HG03045 (cell line): Measurements from ENCODE around the gene IFI27L1.
A peak's percentile ranks its signal among the peaks of the same experiment; 100 is the strongest.

Experiments
- ATAC-seq: cut with Tn5 transposase; IDR thresholded peaks from one replicate; pipeline ENCODE4 v1.9.1; 2021; ENCODE audit warnings: mild to moderate bottlenecking, moderate library complexity; ENCODE audit not compliant: unreplicated experiment

IFI27L1 gene

GRCh38 chr14:94077823-94078222 lies 3.3 kb upstream of the IFI27L1 start:
- ATAC-seq, result no peak

DNA sequence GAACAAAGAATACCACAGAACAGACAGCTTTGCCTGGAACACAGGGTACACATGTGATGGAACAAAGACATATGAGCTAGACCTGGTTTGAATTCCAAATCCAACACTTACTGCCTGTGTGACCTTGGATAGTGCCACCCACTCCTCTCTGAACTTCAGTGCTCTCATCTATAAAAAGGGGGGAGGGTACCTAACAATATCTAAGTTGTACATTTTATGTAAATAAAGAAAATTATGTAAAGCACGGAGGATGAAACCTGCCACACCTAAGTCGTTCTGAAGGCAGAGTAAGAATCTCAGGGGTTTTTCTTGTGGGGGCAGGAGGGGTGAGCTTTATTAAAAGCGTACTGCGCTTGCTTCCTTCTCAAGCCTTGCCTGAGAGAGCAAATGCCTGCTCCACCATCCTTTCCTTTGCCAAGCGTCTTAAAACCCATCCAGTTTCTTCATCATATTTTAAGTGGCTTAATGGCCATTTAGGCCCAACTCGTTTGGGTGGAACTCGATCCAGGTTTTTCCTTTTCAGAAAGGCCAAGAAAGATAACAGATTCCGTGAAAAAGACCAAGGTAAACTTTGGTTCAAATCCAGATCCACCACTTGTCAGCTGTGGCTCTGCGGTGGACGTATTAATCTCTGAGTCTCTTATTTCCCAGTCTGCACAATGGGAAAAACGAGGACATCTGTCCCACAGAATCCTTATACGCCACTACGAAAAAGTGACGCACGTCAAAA lies 1.1 kb upstream of the IFI27L1 start:
- ATAC-seq, result no peak

DNA sequence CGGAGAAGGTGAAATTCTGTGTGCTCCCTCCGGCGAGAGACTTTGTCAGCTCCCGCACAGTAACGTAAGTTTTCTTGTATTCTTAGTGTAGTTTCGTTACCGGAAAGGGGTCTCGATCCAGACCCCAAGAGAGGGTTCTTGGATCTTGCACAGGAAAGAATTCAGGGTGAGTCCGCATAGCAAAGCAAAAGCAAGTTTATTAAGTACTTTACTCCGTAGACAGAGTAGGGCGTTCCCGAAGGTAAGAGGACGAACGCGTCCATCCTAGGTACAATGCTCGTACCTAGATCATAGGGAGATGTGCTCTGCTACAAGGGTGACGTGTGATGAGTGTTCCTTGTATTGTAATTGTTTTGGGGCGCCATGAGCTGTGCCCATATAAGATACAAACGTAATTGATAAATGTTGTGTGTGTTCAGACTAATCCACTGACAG lies 293 bp downstream of the IFI27L1 start:
- ATAC-seq, result peak; percentile 26

DNA sequence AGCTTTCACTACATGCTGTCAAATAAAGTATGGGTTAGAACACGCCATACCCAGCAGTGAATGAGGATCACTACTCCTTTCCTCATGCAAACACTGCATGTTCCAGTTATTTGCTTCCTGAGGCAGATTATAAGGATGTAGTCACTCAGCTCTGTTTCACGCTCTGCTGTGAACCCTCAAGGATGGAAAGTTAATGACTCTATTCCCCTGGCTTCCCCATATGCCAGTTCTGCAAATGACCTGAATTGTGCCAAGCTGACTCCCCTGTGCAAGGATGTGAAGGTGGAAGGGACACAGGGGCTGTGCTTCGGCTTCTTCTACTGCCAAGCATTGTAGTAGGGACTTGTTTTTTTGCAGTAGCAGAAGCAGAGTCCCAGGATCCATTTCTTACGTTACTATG lies 6.8 kb downstream of the IFI27L1 start:
- ATAC-seq, result no peak

DNA sequence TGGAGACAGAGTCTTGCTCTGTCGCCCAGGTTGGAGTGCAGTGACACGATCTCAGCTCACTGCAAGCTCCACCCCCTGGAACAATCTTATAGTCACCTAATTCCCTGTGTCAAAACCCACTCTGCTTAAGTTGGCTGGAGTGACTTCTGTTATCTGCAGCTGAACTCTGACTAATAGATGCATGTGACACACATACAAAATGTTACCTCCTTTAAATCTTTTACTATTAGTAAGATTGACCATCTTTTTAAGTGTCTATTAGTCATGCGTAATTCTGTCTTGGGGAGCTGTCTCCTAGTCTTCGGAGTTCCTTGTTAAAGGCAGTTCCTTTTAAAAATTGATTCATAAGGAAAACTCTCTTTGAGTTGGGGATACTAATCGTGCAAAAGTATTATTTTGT lies 7.4 kb downstream of the IFI27L1 start:
- ATAC-seq, result no peak

DNA sequence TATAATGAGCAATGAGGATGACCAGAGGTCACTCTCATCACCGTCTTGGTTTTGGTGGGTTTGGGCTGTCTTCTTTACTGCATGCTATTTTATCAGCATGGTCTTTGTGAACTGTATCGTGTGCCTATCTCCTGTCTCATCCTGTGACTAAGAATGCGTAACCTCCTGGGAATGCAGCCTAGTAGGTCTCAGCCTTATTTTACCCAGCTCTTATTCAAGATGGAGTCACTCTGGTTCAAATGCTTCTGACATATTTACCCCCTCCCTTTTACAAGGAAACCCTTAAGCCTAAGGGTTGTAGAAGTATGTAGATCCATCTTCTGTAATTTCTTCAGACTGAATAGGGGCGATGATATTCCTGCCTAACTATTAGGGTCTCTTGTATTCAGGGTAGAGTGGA lies 8.4 kb downstream of the IFI27L1 start:
- no peak for ATAC-seq

DNA sequence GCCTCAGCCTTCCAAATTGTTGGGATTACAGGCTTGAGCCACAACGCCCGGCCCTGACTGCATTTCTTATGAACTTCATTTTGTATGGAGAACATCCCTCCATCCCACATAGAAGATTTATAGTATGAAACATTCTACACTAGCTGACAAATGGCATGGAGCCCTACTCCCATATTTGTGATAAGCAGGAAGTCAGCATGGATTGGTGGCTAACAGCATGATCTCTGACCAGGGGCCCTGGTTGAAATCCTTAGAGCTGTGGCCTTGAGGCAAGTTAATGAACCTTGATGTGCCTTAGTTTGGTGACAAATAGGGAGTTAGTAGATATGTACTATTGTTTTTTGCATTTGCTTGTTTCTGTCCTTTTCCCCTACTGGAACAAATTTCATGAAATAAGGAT lies 12.3 kb downstream of the IFI27L1 start:
- no peak for ATAC-seq

DNA sequence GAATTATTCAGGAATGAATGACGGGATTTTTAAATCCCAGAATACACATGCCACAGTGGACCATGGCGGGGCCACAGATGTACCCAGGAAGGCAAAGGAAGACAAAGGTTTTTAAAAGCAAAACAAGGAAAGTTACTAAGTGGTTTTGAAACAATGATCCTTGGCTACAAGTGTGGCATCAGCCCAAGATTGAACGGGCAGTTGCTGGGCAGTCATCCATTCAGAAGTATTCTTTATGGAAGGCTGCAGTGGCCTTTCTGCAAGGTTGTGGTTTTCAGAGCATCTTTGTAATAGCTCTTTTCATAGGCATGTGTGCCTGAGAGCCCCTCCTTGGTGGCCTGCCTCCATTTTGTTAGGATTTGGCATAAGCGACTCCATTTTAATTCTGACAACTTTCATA lies 16.0 kb downstream of the IFI27L1 start:
- ATAC-seq, result no peak

DNA sequence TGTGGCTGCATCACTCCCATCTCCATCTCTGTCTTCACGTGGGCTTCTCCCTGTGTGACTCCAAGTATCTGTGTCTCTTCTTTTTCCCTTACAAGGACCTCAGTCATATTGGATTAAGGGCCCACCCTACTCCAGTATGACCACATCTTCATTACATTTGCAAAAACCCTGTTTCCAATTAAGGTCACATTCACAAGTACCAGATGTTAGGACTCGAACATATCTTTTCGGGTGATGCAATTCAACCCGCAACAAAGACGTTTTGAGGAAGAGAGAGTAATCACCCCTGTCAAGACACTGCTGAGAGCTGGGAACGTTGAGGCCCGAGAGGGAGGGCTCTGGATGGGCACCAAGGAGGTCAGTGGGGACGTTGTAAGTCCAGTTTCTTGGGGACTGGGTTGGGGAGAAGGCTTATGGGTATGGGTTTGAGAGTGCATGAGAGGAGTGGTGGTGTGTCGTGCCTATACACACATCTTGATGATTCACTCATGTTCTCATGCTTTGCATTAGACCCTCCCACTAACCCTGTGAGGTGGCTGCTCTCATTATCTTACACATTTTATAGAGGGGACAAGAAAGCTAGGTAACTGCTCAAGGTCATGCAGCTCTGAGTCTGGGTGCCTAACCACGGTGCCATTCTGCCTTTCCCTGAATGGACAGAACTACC lies 17.3 kb downstream of the IFI27L1 start:
- ATAC-seq, result no peak

DNA sequence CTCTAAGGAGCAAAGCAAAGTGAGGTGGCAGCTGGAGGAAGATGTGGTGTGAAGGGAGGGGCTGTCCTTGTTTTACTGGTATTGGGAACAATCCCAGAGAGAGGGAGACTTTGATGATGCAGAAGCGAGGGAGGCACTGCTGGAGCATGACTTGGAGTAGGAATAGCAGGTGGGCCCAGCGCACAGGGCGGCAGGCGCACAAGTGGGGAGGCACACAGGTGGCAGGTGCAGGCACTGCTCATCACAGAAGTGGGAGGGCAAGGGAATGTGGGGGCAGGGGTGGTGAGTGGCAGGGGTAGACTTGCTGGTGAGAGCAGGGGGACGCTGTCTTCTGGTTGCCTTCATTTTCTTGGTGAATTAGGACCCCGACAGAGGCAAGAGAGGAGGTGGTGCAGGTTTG lies 17.9 kb downstream of the IFI27L1 start:
- no peak for ATAC-seq

GRCh38 chr14:94100847-94101246 lies 19.7 kb downstream of the IFI27L1 start:
- ATAC-seq, result no peak

- no peak for ATAC-seq
Measured at GRCh38 chr14:94101748-94102147, 20.6 kb downstream of the IFI27L1 start.

DNA sequence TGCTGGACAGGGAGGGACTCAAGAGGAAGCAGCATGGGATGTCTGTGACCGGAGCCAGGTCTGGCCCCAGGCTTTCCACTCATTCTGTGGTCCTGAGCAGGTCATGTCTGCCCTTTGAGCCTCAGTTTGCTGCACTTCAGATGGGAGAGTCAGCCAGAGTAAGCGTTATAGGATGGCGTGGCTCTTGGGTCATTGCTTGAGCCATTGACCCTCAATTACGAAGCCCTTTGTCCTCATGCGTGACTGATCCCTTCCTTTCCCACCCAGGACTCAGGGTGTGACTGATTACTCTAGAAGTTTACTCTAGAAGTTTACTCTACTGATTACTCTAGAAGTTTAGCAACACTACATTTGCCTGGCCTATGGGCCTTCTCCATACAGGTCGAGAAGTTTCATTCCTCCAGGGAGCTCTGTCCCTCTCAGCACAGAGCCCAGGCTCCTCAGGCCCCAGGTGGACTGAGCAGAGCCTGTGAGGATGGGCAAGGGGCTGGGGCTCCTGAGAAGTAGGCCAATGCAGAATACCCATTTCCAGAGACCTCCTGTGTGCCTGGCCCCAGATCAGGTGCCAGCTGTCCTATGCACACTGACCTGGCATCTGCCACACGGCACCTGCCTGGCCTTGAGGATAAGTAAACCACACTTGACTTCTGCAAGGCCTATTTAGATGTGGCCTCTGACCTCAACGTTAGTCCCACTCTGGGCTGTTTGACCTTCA lies 21.8 kb downstream of the IFI27L1 start:
- no peak for ATAC-seq

GRCh38 chr14:94103554-94104150 lies 22.5 kb downstream of the IFI27L1 start:
- no peak for ATAC-seq

- no peak for ATAC-seq
Measured at GRCh38 chr14:94104731-94105130, 23.6 kb downstream of the IFI27L1 start.

GRCh38 chr14:94109915-94110250 lies 28.8 kb downstream of the IFI27L1 start:
- no peak for ATAC-seq

- no peak for ATAC-seq
Measured at GRCh38 chr14:94110552-94111181, 29.6 kb downstream of the IFI27L1 start, which contains the start of gene IFI27. TSS of gene IFI27 (plus strand) at chr14:94110736.

- no peak for ATAC-seq
Measured at GRCh38 chr14:94111276-94112095, 30.4 kb downstream of the IFI27L1 start.

- ATAC-seq, result no peak
Measured at GRCh38 chr14:94112513-94113063, 31.5 kb downstream of the IFI27L1 start.

DNA sequence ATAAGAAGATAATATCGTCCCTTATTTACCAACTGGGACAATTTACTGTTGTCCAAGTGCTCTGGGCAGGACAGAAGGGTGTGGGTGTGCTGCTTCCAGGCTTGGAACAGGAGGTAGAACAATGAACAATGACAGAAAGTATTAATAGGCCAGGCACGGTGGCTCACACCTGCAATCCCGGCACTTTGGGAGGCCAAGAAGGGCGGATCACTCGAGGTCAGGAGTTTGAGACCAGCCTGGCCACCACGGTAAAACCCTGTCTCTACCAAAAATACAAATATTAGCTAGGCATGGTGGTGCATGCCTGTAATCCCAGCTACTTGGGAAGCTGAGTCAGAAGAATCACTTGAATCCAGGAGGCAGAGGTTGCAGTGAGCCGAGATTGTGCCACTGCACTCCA lies 32.0 kb downstream of the IFI27L1 start:
- no peak for ATAC-seq
